NB4 (cell line): ENCODE results near the gene RNF220.
A peak's percentile ranks its signal among the peaks of the same experiment; 100 is the strongest.

ENCODE experiments used
- DNase-seq: peaks from one replicate; pipeline ENCODE4 v3.0.0; 2010; ENCODE audit warnings: low read depth
- H3K4me3 ChIP-seq: one replicate; pipeline ENCODE4 v1.5.1; 2011; ENCODE audit warnings: mild to moderate bottlenecking, low read depth, low read length, moderate library complexity
- MYC ChIP-seq: IDR thresholded peaks from 2 replicates; pipeline ENCODE4 v1.6.1; 2011; ENCODE audit warnings: low read depth, low read length
- POLR2A ChIP-seq: IDR thresholded peaks from 2 replicates; pipeline ENCODE4 v1.6.1; 2011; ENCODE audit warnings: mild to moderate bottlenecking; ENCODE audit not compliant: insufficient read length; ENCODE audit errors: extremely low read depth
- TF ChIP-seq, protein P1 (sequence below): IDR thresholded peaks from one replicate; pipeline ENCODE4 v1.5.1; 2012; ENCODE audit warnings: low read depth, low read length
- TF ChIP-seq, protein P2 (sequence below): IDR thresholded peaks from 2 replicates; pipeline ENCODE4 v1.6.1; 2011; ENCODE audit warnings: low read depth, low read length

The RNF220 gene

DNA sequence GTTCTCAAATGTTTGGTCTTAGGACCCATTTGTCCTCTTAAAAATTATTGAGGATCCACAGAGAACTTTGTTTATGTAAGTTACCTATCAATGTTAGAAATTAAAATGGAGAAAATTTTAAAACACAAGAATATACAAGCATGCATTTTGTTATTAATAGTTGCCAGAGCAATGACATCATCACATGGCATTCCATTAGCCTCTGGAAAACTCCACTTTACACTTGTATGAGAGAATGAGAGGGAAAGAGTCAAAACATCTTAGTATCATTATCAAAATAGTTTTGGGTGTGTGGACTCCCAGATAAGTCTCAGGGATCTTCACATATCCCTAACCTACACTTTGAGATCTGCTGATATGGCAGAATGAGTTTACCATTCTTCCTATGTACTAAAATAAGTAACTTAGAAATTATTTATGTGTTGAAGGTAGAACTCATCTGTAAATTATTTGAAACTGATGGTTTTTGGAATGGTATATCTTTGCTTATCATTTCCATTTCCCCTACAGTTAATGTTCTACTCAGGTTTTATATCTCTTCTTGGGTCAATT is 48.8 kb downstream of the RNF220 start:
- no peak overlapping the region for H3K4me3 ChIP-seq
- TF ChIP-seq, protein P1, sequence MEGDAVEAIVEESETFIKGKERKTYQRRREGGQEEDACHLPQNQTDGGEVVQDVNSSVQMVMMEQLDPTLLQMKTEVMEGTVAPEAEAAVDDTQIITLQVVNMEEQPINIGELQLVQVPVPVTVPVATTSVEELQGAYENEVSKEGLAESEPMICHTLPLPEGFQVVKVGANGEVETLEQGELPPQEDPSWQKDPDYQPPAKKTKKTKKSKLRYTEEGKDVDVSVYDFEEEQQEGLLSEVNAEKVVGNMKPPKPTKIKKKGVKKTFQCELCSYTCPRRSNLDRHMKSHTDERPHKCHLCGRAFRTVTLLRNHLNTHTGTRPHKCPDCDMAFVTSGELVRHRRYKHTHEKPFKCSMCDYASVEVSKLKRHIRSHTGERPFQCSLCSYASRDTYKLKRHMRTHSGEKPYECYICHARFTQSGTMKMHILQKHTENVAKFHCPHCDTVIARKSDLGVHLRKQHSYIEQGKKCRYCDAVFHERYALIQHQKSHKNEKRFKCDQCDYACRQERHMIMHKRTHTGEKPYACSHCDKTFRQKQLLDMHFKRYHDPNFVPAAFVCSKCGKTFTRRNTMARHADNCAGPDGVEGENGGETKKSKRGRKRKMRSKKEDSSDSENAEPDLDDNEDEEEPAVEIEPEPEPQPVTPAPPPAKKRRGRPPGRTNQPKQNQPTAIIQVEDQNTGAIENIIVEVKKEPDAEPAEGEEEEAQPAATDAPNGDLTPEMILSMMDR = no peak
- TF ChIP-seq POLR2A (no peak), MYC (no peak)
- TF ChIP-seq, protein P2, sequence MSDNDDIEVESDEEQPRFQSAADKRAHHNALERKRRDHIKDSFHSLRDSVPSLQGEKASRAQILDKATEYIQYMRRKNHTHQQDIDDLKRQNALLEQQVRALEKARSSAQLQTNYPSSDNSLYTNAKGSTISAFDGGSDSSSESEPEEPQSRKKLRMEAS = no peak
- no peak for DNase-seq

DNA sequence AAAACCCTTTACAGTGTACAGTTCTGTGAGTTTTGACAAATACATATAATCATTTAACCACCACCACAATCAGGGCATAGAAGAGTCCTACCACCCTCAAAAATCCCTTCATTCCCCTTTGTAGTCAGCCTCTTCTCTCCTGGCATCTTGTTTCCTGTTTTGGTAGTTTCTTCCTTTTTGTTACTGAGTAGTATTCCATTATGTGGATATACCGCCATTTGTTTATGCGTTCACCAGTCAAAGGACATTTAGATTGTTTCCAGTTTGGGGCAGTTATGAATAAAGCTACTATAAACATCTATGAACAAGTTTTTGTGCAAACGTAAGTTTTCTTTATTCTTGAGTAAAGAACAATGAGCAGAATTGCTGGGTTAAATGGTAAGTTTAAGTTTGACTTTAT is 49.6 kb downstream of the RNF220 start:
- TF ChIP-seq, protein P1 = no peak
- TF ChIP-seq MYC = no peak
- TF ChIP-seq, protein P2 = no peak
- no peak for TF ChIP-seq POLR2A
- no peak for DNase-seq
- no peak overlapping the region for H3K4me3 ChIP-seq

DNA sequence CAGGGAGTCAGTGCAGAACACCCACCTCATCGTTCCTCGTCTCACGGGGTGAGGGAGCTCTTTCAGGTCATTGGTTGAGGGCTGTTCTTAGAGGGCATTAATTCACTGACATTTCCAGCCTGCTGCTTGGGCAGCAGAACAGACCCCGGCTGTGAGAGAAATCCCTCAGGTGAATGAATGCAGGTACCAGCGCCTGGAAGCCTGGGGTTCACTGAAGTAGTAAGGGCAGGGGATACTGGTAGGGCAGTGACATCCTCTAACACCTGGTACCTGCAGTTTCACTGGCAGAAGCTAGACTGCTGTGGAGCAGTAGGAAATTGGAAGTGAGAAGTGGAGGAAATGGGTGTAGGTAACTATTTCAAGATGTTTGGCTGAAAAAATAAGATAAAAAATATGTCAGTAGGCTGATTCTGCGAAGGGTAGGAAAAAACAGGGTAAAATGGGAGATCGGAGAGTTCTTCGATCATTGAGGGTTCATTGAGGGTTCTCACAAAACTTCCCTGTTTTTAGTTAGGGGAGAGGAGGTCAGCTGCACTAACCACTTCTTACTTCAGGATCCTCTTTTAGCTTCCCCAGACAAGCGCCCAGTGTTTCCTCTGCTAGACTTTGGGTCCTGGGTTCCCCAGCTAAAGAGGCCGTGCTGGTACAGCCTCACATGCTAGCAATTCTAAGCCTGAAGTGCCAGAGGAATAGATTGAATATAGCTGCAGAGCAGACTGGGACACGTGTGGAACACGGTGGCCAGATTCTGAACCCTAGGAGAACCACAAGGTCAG is 55.2 kb downstream of the RNF220 start:
- no peak overlapping the region for H3K4me3 ChIP-seq
- DNase-seq = peak; percentile 6
- TF ChIP-seq POLR2A = no peak
- TF ChIP-seq, protein P2 = no peak
- TF ChIP-seq, protein P1 = no peak

DNA sequence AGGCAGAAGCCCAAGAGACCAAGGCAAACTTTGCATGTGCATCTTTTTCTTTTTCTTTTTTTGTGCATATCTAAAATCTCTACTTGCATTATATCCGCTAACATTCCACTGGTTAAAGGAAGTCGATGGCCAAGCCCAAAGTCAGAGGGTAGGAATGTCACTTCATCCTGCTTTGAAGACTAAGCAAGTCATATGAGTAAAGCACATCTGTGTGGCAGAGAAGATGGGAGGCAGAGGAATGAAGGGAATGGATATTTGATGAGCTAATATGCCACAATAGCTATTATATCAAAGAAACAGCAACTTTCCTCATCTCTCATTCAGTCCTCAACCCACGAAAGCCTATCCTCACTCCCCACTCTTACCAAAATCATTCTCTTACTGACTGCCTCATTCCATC is 59.3 kb downstream of the RNF220 start:
- TF ChIP-seq, protein P2 = no peak
- TF ChIP-seq, protein P1 = no peak
- TF ChIP-seq POLR2A = no peak
- TF ChIP-seq MYC = no peak
- H3K4me3 ChIP-seq = no peak overlapping the region
- no peak for DNase-seq

DNA sequence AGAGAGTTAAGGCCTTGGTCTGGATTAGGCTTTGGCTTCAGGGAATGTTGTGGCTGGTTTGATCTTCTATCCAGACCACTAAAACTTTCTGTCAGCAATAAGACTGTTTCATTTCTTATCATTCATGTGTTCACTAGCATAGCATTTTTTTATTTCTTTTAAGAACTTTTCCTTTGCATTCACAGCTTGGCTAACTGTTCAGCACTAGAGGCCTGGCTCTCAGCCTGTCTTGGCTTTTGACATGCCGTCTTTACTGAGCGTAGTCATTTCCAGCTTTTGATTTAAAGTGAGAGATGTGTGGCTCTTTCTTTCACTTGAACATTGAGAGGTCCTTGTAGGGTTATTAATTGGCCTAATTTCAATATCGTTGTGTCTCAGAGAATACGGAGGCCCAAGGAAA is 62.5 kb downstream of the RNF220 start:
- TF ChIP-seq, protein P2 = no peak
- TF ChIP-seq MYC (no peak), POLR2A (no peak)
- TF ChIP-seq, protein P1 = no peak
- DNase-seq = no peak

More for the DNA sequence above, 62.5 kb downstream of the RNF220 start:
- H3K4me3 ChIP-seq = no peak overlapping the region
